IPS-NIHi7 (cell line): ENCODE results near the gene FEZF2.

Source experiments
- DNase-seq: peaks from one replicate; pipeline ENCODE4 v3.0.0; 2012; ENCODE audit warnings: mixed read lengths; ENCODE audit errors: extremely low spot score

Gene FEZF2

DNA sequence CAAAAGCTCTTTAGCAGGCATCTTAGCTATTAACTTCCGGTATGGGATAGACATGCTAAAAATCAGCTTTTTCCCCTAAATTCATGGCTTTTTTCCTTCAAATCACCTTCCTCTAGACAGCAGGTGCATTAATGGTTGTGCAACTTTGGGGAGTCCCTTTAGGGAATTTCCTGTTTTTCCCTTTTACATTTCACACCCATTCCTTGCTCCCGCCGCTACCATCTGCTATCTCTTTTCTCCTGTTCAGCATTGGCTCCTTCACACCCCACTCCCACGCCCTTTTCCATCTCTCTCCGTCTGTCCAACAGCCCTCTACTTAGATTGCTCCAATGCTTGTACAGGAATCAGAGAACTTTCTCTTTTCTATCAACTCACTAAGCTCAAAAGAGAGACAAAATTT, 43.4 kb downstream of the FEZF2 start:
- no peak for DNase-seq

DNA sequence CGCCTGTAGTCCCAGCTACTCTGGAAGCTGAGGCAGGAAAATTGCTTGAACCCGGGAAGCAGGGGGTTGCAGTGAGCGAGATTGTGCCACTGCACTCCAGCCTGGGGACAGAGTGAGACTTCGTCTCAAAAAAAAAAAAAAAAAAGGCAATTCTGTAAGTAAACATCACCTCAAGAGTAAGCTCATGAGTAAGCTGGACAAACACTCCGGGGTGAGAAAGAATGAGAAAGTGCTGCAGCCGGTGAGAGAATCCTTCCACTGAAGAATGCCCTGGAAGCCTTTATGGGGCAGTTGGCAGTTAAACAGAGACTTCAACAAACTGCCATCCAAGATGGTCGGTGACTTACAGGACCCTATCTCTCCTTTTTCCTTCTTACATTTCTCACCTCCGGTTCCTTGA, 47.5 kb downstream of the FEZF2 start:
- no peak for DNase-seq

DNA sequence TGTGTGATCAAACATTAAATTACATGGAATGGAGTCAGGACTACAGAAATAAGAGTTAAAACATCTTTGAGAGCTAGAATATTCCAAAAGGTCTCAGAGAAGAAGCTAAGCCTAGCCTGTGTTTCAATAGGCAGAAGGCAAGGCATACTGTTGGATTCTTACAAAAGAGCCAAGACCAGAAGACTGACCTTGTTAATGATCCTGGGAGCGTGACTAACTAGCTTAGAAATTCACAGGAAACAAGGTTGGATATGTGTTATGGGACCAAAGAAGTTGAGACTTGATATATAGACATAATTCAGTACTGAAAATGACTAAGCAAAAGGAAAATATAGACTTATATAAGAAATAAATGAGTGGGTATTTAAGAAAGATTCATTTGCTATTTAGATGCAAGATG, 50.1 kb downstream of the FEZF2 start:
- DNase-seq: no peak
